ENCODE data around the gene NMNAT3.

Gene NMNAT3

DNA sequence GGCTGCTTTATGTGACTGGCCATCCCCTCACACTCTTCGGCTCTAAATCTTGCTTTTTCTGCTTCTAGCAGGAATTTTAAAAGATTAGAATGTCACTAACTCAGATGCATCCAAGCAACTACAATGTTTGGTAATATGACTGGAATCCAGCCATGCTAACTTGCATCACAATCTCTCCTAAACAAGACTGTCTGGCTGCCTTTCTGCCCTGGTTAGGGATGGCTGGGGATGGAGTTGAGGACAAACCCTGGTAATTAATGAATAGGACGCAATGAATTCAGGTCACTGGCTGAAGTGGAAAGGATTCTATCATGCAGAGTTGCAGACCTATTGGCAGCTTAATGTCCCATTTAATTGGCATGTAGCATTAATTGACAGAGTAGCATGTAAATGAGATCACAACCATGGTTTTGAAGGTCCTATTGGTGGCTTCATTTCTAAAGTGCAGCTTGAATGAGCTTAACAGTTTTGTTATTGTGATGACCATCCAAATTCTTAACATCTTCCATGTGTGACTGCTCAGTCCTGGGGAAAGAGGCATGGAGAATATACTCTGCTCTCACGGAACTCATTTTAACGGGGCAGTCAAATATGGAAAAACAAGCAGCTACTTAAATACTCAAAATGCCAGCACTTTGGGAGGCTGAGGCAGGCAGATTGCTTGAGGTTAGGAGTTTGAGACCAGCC, 21.7 kb downstream of the NMNAT3 start:
- no peaks in the 10 kb centered on the region for H3K36me3 ChIP-seq (ENCODE audit: insufficient read depth, low read length)
- H3K27ac ChIP-seq (ENCODE audit: low read depth, low read length, poor library complexity, severe bottlenecking) = no peak overlapping the region
- no peak overlapping the region for H3K4me2 ChIP-seq (ENCODE audit: low read length)
- no peaks in the 10 kb centered on the region for H3K79me2 ChIP-seq (ENCODE audit: insufficient read depth, low read length)
- no peaks in the 10 kb centered on the region for H3K4me1 ChIP-seq (ENCODE audit: insufficient read depth, low read length, severe bottlenecking)
- H2AFZ ChIP-seq (ENCODE audit: low read length) = no peak overlapping the region
- 0 out of 2 replicates have a peak, but pooled peaks cover 4% of the 10 kb centered on the region for H3K27me3 ChIP-seq (ENCODE audit: insufficient read depth, low read length)
- H4K20me1 ChIP-seq (ENCODE audit: insufficient read depth, low read length) = no peaks in the 10 kb centered on the region
- TF ChIP-seq, protein P1, sequence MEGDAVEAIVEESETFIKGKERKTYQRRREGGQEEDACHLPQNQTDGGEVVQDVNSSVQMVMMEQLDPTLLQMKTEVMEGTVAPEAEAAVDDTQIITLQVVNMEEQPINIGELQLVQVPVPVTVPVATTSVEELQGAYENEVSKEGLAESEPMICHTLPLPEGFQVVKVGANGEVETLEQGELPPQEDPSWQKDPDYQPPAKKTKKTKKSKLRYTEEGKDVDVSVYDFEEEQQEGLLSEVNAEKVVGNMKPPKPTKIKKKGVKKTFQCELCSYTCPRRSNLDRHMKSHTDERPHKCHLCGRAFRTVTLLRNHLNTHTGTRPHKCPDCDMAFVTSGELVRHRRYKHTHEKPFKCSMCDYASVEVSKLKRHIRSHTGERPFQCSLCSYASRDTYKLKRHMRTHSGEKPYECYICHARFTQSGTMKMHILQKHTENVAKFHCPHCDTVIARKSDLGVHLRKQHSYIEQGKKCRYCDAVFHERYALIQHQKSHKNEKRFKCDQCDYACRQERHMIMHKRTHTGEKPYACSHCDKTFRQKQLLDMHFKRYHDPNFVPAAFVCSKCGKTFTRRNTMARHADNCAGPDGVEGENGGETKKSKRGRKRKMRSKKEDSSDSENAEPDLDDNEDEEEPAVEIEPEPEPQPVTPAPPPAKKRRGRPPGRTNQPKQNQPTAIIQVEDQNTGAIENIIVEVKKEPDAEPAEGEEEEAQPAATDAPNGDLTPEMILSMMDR (IDR thresholded peaks at IDR 0.05; ENCODE audit: low read length) = no peak
- TF ChIP-seq EZH2 (IDR thresholded peaks at IDR 0.05; ENCODE audit: borderline replicate concordance, low read length) = no peak
- H3K9me3 ChIP-seq (ENCODE audit: low read length) = no peaks in the 10 kb centered on the region
- H3K9me2 ChIP-seq (ENCODE audit: low read depth, low read length) = no peaks in the 10 kb centered on the region
- H3K9ac ChIP-seq (ENCODE audit: low read length) = no peak overlapping the region
- no peak overlapping the region for H3K4me3 ChIP-seq (ENCODE audit: low read depth, low read length, poor library complexity, severe bottlenecking)
- H3F3A ChIP-seq (ENCODE audit: insufficient read depth, low read length) = no peaks in the 10 kb centered on the region

DNA sequence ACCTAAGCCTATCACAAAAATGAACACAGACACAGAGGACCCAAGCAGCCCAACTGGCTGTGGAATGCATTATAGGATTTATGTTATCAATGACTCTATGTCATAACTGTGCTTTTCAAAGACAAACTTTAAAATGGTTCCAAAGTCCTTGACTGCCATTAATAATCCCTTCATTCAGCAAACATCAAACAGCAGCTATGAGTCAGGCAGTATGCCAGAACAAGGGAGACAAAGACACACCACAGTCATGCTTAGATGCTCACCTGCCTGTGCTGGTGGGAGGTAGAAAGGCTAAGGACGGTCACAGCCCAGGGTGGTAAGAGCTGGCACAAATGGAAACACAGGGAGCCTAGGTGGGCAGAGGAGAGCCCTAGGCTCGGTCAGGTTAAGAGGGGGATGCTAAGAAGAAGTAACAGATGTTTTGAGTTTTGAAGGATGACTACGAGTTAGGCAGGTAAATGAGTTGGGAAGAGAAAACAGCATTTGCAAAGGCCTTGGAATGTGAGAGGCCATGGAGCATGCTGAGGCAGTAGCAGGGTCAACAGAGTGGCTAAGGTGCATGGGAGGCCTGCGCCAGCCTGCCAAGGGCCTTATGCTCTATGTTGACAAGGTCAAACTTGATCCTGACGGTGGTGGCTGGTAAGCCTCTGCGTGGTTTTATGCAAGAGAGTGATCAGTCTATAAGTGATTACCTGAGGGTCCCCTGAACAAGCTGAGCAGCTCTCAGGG, 23.0 kb downstream of the NMNAT3 start:
- H3K36me3 ChIP-seq (ENCODE audit: insufficient read depth, low read length) = no peaks in the 10 kb centered on the region
- no peaks in the 10 kb centered on the region for H3F3A ChIP-seq (ENCODE audit: insufficient read depth, low read length)
- no peak overlapping the region for H3K4me2 ChIP-seq (ENCODE audit: low read length)
- H3K9ac ChIP-seq (ENCODE audit: low read length) = no peak overlapping the region
- 0 out of 2 replicates have a peak, but pooled peaks cover 4% of the 10 kb centered on the region for H3K27me3 ChIP-seq (ENCODE audit: insufficient read depth, low read length)
- H3K79me2 ChIP-seq (ENCODE audit: insufficient read depth, low read length) = no peaks in the 10 kb centered on the region
- no peak overlapping the region for H3K27ac ChIP-seq (ENCODE audit: low read depth, low read length, poor library complexity, severe bottlenecking)
- no peak overlapping the region for H3K4me3 ChIP-seq (ENCODE audit: low read depth, low read length, poor library complexity, severe bottlenecking)
- no peak overlapping the region for H2AFZ ChIP-seq (ENCODE audit: low read length)
- no peaks in the 10 kb centered on the region for H4K20me1 ChIP-seq (ENCODE audit: insufficient read depth, low read length)
- no peak for TF ChIP-seq EZH2 (IDR thresholded peaks at IDR 0.05; ENCODE audit: borderline replicate concordance, low read length)
- TF ChIP-seq, protein P1 (IDR thresholded peaks at IDR 0.05; ENCODE audit: low read length) = no peak
- H3K9me2 ChIP-seq (ENCODE audit: low read depth, low read length) = no peaks in the 10 kb centered on the region
- no peaks in the 10 kb centered on the region for H3K4me1 ChIP-seq (ENCODE audit: insufficient read depth, low read length, severe bottlenecking)
- no peaks in the 10 kb centered on the region for H3K9me3 ChIP-seq (ENCODE audit: low read length)

DNA sequence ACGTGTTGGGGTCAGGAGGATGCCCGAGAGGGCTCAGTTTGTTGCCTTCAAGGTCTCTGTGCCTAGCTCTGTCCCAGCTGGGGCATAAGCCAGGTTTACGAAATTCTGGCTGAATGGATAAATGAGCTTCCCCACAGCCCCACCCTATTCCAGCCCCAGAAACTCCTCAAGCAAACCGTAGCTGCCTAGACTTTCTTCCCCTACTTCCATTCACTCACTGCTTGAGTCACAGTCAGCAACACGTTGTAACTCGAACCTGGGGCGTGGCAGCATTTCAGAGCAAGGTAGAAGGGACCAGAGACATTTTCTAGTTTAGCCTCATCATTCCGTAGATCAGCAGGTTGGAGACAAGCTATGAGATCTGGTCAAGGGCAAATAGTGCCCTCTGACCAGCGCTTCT, 24.2 kb downstream of the NMNAT3 start:
- H3K4me3 ChIP-seq (ENCODE audit: low read depth, low read length, poor library complexity, severe bottlenecking) = no peak overlapping the region
- no peaks in the 10 kb centered on the region for H3K4me1 ChIP-seq (ENCODE audit: insufficient read depth, low read length, severe bottlenecking)
- no peaks in the 10 kb centered on the region for H3K9me2 ChIP-seq (ENCODE audit: low read depth, low read length)
- H3K36me3 ChIP-seq (ENCODE audit: insufficient read depth, low read length) = no peaks in the 10 kb centered on the region
- no peaks in the 10 kb centered on the region for H3K9me3 ChIP-seq (ENCODE audit: low read length)
- H4K20me1 ChIP-seq (ENCODE audit: insufficient read depth, low read length) = no peaks in the 10 kb centered on the region
- no peak for TF ChIP-seq EZH2 (IDR thresholded peaks at IDR 0.05; ENCODE audit: borderline replicate concordance, low read length)
- TF ChIP-seq, protein P1 (IDR thresholded peaks at IDR 0.05; ENCODE audit: low read length) = no peak
- no peaks in the 10 kb centered on the region for H3K79me2 ChIP-seq (ENCODE audit: insufficient read depth, low read length)
- no peak overlapping the region for H2AFZ ChIP-seq (ENCODE audit: low read length)
- H3K9ac ChIP-seq (ENCODE audit: low read length) = no peak overlapping the region
- H3K27me3 ChIP-seq (ENCODE audit: insufficient read depth, low read length) = peaks cover 4% of the 10 kb centered on the region; the same call in 1 of the 2 replicates
- no peak overlapping the region for H3K4me2 ChIP-seq (ENCODE audit: low read length)
- no peak overlapping the region for H3K27ac ChIP-seq (ENCODE audit: low read depth, low read length, poor library complexity, severe bottlenecking)
- H3F3A ChIP-seq (ENCODE audit: insufficient read depth, low read length) = no peaks in the 10 kb centered on the region

Data from OCI-LY1 (cell line).